Measurements from ENCODE around the gene EHMT2. TPM values are rescaled to one million over a fixed set of nuclear protein-coding genes. Genes with fewer than 3 reads are reported as not detected.
"Not testable (repeated sequence)": the region's sequence is repeated elsewhere in the genome, so short reads cannot be mapped to it uniquely, and the experiment has no call there.

EHMT2 gene
- total RNA-seq, 4 donors from 2014 or later = 26.9 to 47.7 (median 38.7) TPM

DNA sequence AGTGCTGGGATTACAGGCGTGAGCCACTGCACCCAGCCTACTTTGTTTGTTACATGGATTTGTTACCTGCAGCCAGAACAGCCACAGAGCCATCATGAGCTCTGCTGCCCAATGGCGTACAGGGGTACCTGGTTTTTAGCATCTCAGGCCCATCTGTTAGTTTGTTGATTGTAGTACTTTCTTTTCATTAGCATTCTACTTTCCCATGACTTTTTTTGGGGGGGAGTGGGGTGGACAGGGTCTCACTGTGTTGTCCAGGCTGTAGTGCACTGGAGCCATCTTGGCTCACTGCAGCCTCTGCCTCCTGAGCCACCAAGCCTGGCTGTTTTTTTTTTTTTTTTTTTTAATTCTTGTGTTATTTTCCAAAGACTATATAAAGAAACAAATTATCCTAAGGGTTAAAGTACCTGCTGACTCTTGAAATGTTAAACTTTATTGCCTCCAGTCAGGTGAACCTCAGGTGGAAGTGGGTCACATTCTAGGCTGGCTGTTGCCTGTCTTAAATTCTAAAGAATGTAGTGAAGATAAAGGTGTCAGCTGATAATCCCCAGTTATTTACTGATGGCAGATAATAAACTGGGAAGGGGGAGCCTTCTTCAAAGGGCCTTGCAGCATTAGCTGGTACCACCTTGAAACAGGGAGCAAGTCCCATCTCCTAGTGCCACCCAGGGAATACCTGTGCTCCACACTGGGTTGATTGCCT, 50.1 kb downstream of the EHMT2 start:
- H3K27ac ChIP-seq = no peak overlapping the region
- H3K9me3 ChIP-seq = no peaks in the 10 kb centered on the region
- intact Hi-C loops (cut with DNase I) = no loop called here
- peaks cover 0 to 6% of the 10 kb centered on the region in 2 donors for H3K4me1 ChIP-seq
- H3K36me3 ChIP-seq = no peaks in the 10 kb centered on the region
- no peaks in the 10 kb centered on the region for H3K27me3 ChIP-seq
- H3K4me3 ChIP-seq (replicated peaks in 1 of 3) = no peak overlapping the region
- WGBS, 2 donors = 83 to 97% methylated on average over 2 of the region's 2 CpGs
- no peak for DNase-seq
- TF ChIP-seq POLR2A (IDR thresholded peaks at IDR 0.05) = no peak
- TF ChIP-seq, protein P1, sequence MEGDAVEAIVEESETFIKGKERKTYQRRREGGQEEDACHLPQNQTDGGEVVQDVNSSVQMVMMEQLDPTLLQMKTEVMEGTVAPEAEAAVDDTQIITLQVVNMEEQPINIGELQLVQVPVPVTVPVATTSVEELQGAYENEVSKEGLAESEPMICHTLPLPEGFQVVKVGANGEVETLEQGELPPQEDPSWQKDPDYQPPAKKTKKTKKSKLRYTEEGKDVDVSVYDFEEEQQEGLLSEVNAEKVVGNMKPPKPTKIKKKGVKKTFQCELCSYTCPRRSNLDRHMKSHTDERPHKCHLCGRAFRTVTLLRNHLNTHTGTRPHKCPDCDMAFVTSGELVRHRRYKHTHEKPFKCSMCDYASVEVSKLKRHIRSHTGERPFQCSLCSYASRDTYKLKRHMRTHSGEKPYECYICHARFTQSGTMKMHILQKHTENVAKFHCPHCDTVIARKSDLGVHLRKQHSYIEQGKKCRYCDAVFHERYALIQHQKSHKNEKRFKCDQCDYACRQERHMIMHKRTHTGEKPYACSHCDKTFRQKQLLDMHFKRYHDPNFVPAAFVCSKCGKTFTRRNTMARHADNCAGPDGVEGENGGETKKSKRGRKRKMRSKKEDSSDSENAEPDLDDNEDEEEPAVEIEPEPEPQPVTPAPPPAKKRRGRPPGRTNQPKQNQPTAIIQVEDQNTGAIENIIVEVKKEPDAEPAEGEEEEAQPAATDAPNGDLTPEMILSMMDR (IDR thresholded peaks at IDR 0.05) = no peak

DNA sequence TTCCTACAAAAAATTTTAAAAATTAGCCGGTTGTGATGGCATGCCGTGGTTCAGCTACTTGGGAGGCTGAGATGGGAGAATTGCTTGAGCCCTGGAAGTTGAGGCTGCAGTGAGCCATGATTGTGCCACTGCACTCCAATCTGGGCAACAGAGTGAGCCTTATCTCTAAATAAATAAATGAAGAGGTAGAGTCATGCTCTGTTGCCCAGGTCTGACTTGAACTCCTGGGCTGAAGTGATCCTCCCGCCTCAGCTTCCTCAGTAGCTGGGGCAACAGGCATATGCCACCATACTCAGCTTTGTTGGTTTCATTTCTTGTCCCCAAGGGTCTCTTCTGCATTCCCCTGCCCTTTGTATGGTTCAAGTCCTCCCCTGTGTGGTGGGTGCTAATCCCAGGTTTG, 53.0 kb downstream of the EHMT2 start:
- Histone ChIP-seq H3K27ac (no peak overlapping the region), H3K27me3 (no peaks in the 10 kb centered on the region), H3K36me3 (peaks cover 9 to 11% of the 10 kb centered on the region in 2 donors), H3K9me3 (no peaks in the 10 kb centered on the region), H3K4me1 (no peaks in the 10 kb centered on the region), H3K4me3 (replicated peaks in 1 of 3) (no peak overlapping the region)
- TF ChIP-seq, protein P1 (IDR thresholded peaks at IDR 0.05) = no peak
- DNase-seq = no peak
- WGBS, 2 donors = 84 to 90% methylated on average over 3 of the region's 3 CpGs
- intact Hi-C loops (cut with DNase I) = no loop called here

GRCh38 chr6:31842053-31842452, 55.4 kb downstream of the EHMT2 start:
- 93 to 96% methylated on average over 9 of the region's 9 CpGs for WGBS, 2 donors
- peaks cover 32 to 33% of the 10 kb centered on the region in 2 donors for H3K36me3 ChIP-seq
- peaks cover 13 to 17% of the 10 kb centered on the region in 2 donors for H3K4me1 ChIP-seq

GRCh38 chr6:31839779-31840126, 57.7 kb downstream of the EHMT2 start:
- H3K36me3 ChIP-seq = peaks cover 32 to 33% of the 10 kb centered on the region in 2 donors
- intact Hi-C loops (cut with DNase I) = loop anchor here (10.0 kb wide), 1 partner anchor 115 kb away; the partner anchor contains the start of genes DDAH2, LY6G6C and MPIG6B

More at GRCh38 chr6:31842053-31842452, 55.4 kb downstream of the EHMT2 start:
- no peaks in the 10 kb centered on the region for H3K27me3 ChIP-seq
- H3K4me3 ChIP-seq (replicated peaks in 1 of 3) = no peak overlapping the region
- no peak for DNase-seq
- no peak overlapping the region for H3K27ac ChIP-seq
- no peaks in the 10 kb centered on the region for H3K9me3 ChIP-seq
- no peak for TF ChIP-seq POLR2A (IDR thresholded peaks at IDR 0.05)
- TF ChIP-seq, protein P1 (IDR thresholded peaks at IDR 0.05) = no peak
- intact Hi-C loops (cut with DNase I) = no loop called here

GRCh38 chr6:31838968-31839367, 58.5 kb downstream of the EHMT2 start:
- no peak overlapping the region for H3K27ac ChIP-seq
- TF ChIP-seq POLR2A (IDR thresholded peaks at IDR 0.05) = no peak
- TF ChIP-seq, protein P1 (IDR thresholded peaks at IDR 0.05) = no peak
- intact Hi-C loops (cut with DNase I) = loop anchor here (10.0 kb wide), 1 partner anchor 114 kb away; the partner anchor contains the start of genes DDAH2, LY6G6C and MPIG6B
- no peak for DNase-seq
- H3K4me1 ChIP-seq = peaks cover 29 to 30% of the 10 kb centered on the region in 2 donors
- no peaks in the 10 kb centered on the region for H3K27me3 ChIP-seq
- 90 to 97% methylated on average over 3 of the region's 3 CpGs for WGBS, 2 donors
- no peak overlapping the region for H3K4me3 ChIP-seq (replicated peaks in 1 of 3)
- peaks cover 32 to 33% of the 10 kb centered on the region in 2 donors for H3K36me3 ChIP-seq
- H3K9me3 ChIP-seq = no peaks in the 10 kb centered on the region

More at GRCh38 chr6:31839779-31840126, 57.7 kb downstream of the EHMT2 start:
- H3K4me3 ChIP-seq (replicated peaks in 1 of 3); H3K9me3 ChIP-seq; H3K27ac ChIP-seq; H3K27me3 ChIP-seq; DNase-seq: not testable (repeated sequence)
- WGBS, 2 donors = 91 to 92% methylated on average over 8 of the region's 8 CpGs
- H3K4me1 ChIP-seq = peaks cover 29 to 30% of the 10 kb centered on the region in 2 donors

- not testable (repeated sequence) for H3K27me3 ChIP-seq; H3K9me3 ChIP-seq; DNase-seq; H3K4me3 ChIP-seq (replicated peaks in 1 of 3)
- peaks cover 32 to 33% of the 10 kb centered on the region in 2 donors for H3K36me3 ChIP-seq
- WGBS, 2 donors = 84 to 89% methylated on average over 9 of the region's 9 CpGs
- H3K27ac ChIP-seq = peak overlapping the region in 1 of 3 donors; percentile 11
- intact Hi-C loops (cut with DNase I) = loop anchor here (10.0 kb wide), 1 partner anchor 113 kb away; the partner anchor contains the start of genes DDAH2, LY6G6C and MPIG6B
- peaks cover 29 to 30% of the 10 kb centered on the region in 2 donors for H3K4me1 ChIP-seq
Measured at GRCh38 chr6:31838114-31838553, 59.4 kb downstream of the EHMT2 start.
